ENCODE results near the gene TMEM43.

The TMEM43 gene

DNA sequence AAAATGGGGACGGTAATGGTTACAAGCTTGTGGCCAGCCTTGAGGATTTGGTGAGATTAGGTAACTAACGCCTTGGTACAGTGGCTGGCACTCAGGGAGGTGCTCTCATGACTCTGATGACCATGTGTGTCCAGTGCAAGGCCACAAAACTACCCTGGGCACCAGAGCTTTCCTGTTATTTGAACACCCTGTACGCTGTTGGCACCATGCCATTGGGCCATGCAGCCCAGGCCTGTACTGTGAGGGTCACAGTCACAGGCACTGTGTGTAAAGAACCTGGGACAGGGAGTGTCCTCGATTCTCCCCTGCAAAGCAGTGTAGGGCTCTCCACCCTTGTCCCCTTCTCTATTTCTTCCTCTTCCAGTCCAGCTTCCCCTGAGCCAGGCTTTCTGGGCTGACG, 6.3 kb downstream of the TMEM43 start:
- Histone ChIP-seq H3K4me3 (ENCODE audit: low read depth in 1 of 2, low read length in 2 of 2) (no peak overlapping the region), H3K27ac (ENCODE audit: low read length) (no peak overlapping the region), H3K9me3 (ENCODE audit: control insufficient read depth in 1 of 2, low read length in 2 of 2) (no peaks in the 10 kb centered on the region), H3K27me3 (ENCODE audit: low read depth, low read length) (no peaks in the 10 kb centered on the region), H3K36me3 (ENCODE audit: control insufficient read depth in 1 of 2, insufficient read depth in 2 of 2, low read length in 2 of 2) (peaks cover 74 to 79% of the 10 kb centered on the region in 2 donors), H3K4me1 (ENCODE audit: control insufficient read depth in 1 of 2, insufficient read depth in 2 of 2, low read length in 2 of 2) (peaks cover 8 to 15% of the 10 kb centered on the region in 2 donors)

DNA sequence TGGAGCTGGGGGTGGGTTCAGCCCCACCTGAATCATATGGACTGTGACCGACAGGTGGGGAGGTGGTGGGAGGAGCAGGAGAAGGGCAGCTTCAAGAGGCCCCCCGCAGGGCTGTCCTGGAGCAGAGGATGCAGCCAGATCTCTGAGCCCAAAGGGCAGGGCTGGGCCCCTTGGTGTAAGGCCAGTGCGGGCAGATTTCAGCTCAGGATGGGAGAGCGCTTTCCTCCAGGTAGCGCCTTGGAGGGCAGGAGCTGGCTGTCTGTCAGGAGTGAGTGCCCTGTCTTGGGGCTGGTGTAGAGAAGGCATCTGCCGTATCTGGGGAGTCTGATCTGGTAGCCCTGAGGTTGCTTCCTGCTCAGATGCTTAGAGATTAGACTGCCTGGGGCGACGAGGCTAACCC, 7.3 kb downstream of the TMEM43 start:
- Histone ChIP-seq H3K27ac (ENCODE audit: low read length) (no peak overlapping the region), H3K4me3 (ENCODE audit: low read depth in 1 of 2, low read length in 2 of 2) (no peak overlapping the region), H3K4me1 (ENCODE audit: control insufficient read depth in 1 of 2, insufficient read depth in 2 of 2, low read length in 2 of 2) (peaks cover 0 to 8% of the 10 kb centered on the region in 2 donors), H3K27me3 (ENCODE audit: low read depth, low read length) (no peaks in the 10 kb centered on the region), H3K36me3 (ENCODE audit: control insufficient read depth in 1 of 2, insufficient read depth in 2 of 2, low read length in 2 of 2) (peaks cover 82 to 89% of the 10 kb centered on the region in 2 donors), H3K9me3 (ENCODE audit: control insufficient read depth in 1 of 2, low read length in 2 of 2) (no peaks in the 10 kb centered on the region)

DNA sequence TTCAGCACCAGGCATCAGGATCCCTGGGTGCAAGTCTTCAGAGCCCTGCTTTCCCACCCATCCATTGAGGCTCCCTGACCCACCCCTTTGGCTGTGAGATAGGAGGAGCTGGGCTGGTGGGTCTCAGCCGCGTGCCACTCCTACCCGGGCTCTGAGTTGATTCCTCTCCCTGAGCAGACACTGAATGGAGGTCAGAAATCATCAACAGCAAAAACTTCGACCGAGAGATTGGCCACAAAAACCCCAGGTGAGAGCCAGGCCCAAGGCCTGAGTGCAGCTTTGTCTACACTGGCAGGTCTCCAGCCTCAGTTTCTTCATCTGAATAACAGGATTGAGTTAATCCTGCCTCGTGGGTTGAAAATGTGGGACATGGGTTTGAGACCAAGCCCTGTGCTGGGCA, 7.8 kb downstream of the TMEM43 start:
- peaks cover 0 to 6% of the 10 kb centered on the region in 2 donors for H3K4me1 ChIP-seq (ENCODE audit: control insufficient read depth in 1 of 2, insufficient read depth in 2 of 2, low read length in 2 of 2)
- H3K27ac ChIP-seq (ENCODE audit: low read length), result no peak overlapping the region
- no peaks in the 10 kb centered on the region for H3K27me3 ChIP-seq (ENCODE audit: low read depth, low read length)
- H3K9me3 ChIP-seq (ENCODE audit: control insufficient read depth in 1 of 2, low read length in 2 of 2), result no peaks in the 10 kb centered on the region
- H3K4me3 ChIP-seq (ENCODE audit: low read depth in 1 of 2, low read length in 2 of 2), result no peak overlapping the region
- peaks cover 82 to 94% of the 10 kb centered on the region in 2 donors for H3K36me3 ChIP-seq (ENCODE audit: control insufficient read depth in 1 of 2, insufficient read depth in 2 of 2, low read length in 2 of 2)

DNA sequence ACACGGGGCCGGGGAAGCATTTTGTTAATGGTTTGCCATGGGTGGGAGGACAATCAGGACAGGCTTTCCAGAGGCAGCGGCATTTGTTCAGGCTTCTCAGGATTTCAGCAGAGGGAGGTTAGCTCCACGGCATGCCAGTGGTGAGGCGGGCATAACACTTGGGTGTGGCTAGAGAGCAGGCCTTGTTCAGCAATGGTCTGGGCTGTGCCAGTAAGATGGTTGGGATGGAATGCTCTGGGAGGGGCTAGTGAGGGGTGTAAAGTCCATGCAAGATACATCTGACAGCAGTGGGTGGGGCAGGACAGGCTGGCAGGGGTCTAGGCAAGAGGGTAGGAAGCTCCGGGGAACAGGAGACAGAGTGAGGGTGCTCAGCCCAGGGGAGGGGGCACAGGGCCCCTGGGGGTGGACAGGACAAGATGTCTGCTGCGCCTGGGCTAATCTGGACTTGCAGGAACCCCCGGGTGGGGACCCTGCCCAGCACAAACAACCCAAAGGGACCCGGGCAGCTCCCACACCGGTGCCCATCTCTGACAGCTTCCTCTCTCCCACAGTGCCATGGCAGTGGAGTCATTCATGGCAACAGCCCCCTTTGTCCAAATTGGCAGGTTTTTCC, 8.4 kb downstream of the TMEM43 start:
- peaks cover 77 to 96% of the 10 kb centered on the region in 2 donors for H3K36me3 ChIP-seq (ENCODE audit: control insufficient read depth in 1 of 2, insufficient read depth in 2 of 2, low read length in 2 of 2)
- H3K27me3 ChIP-seq (ENCODE audit: low read depth, low read length), result no peaks in the 10 kb centered on the region
- no peak overlapping the region for H3K27ac ChIP-seq (ENCODE audit: low read length)
- H3K9me3 ChIP-seq (ENCODE audit: control insufficient read depth in 1 of 2, low read length in 2 of 2), result no peaks in the 10 kb centered on the region
- H3K4me1 ChIP-seq (ENCODE audit: control insufficient read depth in 1 of 2, insufficient read depth in 2 of 2, low read length in 2 of 2), result peaks cover 0 to 6% of the 10 kb centered on the region in 2 donors
- no peak overlapping the region for H3K4me3 ChIP-seq (ENCODE audit: low read depth in 1 of 2, low read length in 2 of 2)

DNA sequence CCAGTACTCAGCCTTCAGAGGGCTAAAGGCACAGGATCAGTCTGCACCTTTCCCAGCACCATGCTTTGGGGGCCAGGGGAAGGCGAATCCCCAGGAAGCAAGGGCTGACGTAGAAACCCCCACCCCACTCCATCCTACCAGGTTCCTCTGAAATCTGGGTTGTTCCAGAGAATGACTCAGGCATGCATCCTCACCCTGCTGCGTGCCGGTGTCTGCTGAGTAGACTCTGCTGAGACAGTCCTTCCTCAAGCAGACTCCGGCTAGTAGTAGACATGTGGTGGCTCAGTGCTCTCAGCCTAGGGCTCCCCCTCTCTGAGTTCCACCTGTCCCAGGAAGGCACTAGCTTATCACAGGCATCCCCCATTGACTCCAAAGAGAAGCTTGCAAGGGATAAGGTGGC, 9.0 kb downstream of the TMEM43 start:
- no peak overlapping the region for H3K4me3 ChIP-seq (ENCODE audit: low read depth in 1 of 2, low read length in 2 of 2)
- no peak overlapping the region for H3K27ac ChIP-seq (ENCODE audit: low read length)
- no peaks in the 10 kb centered on the region for H3K27me3 ChIP-seq (ENCODE audit: low read depth, low read length)
- H3K4me1 ChIP-seq (ENCODE audit: control insufficient read depth in 1 of 2, insufficient read depth in 2 of 2, low read length in 2 of 2), result peaks cover 0 to 6% of the 10 kb centered on the region in 2 donors
- peaks cover 72 to 94% of the 10 kb centered on the region in 2 donors for H3K36me3 ChIP-seq (ENCODE audit: control insufficient read depth in 1 of 2, insufficient read depth in 2 of 2, low read length in 2 of 2)
- no peaks in the 10 kb centered on the region for H3K9me3 ChIP-seq (ENCODE audit: control insufficient read depth in 1 of 2, low read length in 2 of 2)

DNA sequence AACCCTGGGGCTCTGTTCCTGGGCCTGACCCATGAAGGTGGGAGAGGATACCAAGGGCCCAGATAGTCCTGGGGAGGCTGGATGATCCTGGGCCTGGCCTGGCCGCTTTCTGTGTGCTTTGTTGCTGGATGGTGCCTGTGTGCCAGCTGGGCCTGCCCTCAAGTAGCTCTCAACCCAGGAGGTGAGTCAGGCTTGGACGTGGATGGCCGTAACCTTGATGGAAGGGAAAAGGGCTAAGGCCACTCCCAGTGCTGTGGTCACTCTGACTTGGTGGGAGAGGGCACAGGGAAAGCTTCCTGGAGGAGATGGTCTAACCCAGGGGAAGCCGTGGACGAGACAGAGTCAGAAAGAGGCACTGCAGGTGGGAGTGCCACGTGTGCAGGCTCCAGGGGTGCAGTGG, 9.4 kb downstream of the TMEM43 start:
- Histone ChIP-seq H3K4me3 (ENCODE audit: low read depth in 1 of 2, low read length in 2 of 2) (no peak overlapping the region), H3K4me1 (ENCODE audit: control insufficient read depth in 1 of 2, insufficient read depth in 2 of 2, low read length in 2 of 2) (peaks cover 0 to 6% of the 10 kb centered on the region in 2 donors), H3K27ac (ENCODE audit: low read length) (no peak overlapping the region), H3K27me3 (ENCODE audit: low read depth, low read length) (no peaks in the 10 kb centered on the region), H3K36me3 (ENCODE audit: control insufficient read depth in 1 of 2, insufficient read depth in 2 of 2, low read length in 2 of 2) (peaks cover 74 to 96% of the 10 kb centered on the region in 2 donors), H3K9me3 (ENCODE audit: control insufficient read depth in 1 of 2, low read length in 2 of 2) (no peaks in the 10 kb centered on the region)

DNA sequence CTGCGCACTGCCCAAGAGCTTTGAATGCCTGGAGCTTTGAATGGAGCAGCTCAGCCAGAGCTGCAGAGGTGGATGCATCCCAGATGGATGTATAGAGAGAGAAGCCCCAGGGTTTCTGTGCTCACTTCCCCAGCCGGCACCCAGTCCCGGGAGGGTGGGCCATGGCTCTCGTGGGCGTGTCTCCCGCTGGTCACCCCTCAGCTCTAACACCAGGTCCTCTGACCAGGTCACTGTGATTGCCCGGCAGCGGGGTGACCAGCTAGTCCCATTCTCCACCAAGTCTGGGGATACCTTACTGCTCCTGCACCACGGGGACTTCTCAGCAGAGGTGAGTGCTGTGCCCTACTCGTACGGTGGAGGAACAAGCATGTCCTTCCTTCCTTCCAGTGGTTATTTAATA, 10.7 kb downstream of the TMEM43 start:
- Histone ChIP-seq H3K27me3 (ENCODE audit: low read depth, low read length) (no peaks in the 10 kb centered on the region), H3K27ac (ENCODE audit: low read length) (no peak overlapping the region), H3K36me3 (ENCODE audit: control insufficient read depth in 1 of 2, insufficient read depth in 2 of 2, low read length in 2 of 2) (peaks cover 71 to 97% of the 10 kb centered on the region in 2 donors), H3K9me3 (ENCODE audit: control insufficient read depth in 1 of 2, low read length in 2 of 2) (no peaks in the 10 kb centered on the region), H3K4me1 (ENCODE audit: control insufficient read depth in 1 of 2, insufficient read depth in 2 of 2, low read length in 2 of 2) (peaks cover 0 to 11% of the 10 kb centered on the region in 2 donors), H3K4me3 (ENCODE audit: low read depth in 1 of 2, low read length in 2 of 2) (no peak overlapping the region)

DNA sequence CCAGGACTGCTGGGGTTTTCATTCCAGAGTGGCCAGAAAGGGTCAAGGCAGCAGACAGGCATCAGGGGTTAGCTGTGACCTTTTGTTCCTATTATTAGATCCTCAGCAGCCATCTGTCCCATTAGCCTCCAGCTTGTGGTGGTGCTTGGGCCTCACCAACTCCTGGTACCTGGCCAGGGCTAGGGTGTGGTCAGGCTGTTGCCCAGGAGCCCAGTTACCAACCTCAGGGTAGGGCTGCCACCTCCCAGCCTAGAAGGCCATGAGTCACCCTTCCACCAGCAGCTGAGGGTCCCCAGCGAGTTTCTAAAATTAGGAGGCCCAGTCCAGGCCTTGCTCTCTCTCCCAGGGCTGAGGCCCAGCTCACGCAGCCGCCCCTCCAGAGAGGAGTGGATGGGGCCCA, 12.2 kb downstream of the TMEM43 start:
- Histone ChIP-seq H3K27ac (ENCODE audit: low read length) (no peak overlapping the region), H3K27me3 (ENCODE audit: low read depth, low read length) (no peaks in the 10 kb centered on the region), H3K36me3 (ENCODE audit: control insufficient read depth in 1 of 2, insufficient read depth in 2 of 2, low read length in 2 of 2) (peaks cover 65 to 95% of the 10 kb centered on the region in 2 donors), H3K9me3 (ENCODE audit: control insufficient read depth in 1 of 2, low read length in 2 of 2) (no peaks in the 10 kb centered on the region), H3K4me3 (ENCODE audit: low read depth in 1 of 2, low read length in 2 of 2) (no peak overlapping the region), H3K4me1 (ENCODE audit: control insufficient read depth in 1 of 2, insufficient read depth in 2 of 2, low read length in 2 of 2) (peaks cover 0 to 21% of the 10 kb centered on the region in 2 donors)

DNA sequence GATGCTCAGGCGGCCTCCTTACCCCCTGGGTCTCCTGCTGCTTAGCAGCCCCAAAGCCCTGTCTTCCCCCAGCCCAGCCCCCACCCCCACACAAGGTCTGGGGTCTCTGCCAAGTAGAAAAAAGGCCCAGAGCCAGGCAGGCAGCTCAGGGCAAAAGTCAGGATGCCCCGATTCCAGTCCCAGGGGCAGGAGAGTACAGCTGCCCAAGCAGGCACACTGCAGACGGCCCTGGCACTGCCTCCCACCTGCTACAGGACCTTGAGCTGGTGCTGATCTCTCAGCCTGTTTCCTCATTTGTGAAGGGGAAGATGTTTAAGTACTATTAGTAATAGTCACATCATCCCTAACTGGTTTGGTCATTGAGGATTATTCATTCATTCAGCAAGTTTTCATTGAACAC, 12.6 kb downstream of the TMEM43 start:
- Histone ChIP-seq H3K4me3 (ENCODE audit: low read depth in 1 of 2, low read length in 2 of 2) (no peak overlapping the region), H3K4me1 (ENCODE audit: control insufficient read depth in 1 of 2, insufficient read depth in 2 of 2, low read length in 2 of 2) (peaks cover 0 to 21% of the 10 kb centered on the region in 2 donors), H3K27ac (ENCODE audit: low read length) (no peak overlapping the region), H3K36me3 (ENCODE audit: control insufficient read depth in 1 of 2, insufficient read depth in 2 of 2, low read length in 2 of 2) (peaks cover 64 to 95% of the 10 kb centered on the region in 2 donors), H3K27me3 (ENCODE audit: low read depth, low read length) (no peaks in the 10 kb centered on the region), H3K9me3 (ENCODE audit: control insufficient read depth in 1 of 2, low read length in 2 of 2) (no peaks in the 10 kb centered on the region)

DNA sequence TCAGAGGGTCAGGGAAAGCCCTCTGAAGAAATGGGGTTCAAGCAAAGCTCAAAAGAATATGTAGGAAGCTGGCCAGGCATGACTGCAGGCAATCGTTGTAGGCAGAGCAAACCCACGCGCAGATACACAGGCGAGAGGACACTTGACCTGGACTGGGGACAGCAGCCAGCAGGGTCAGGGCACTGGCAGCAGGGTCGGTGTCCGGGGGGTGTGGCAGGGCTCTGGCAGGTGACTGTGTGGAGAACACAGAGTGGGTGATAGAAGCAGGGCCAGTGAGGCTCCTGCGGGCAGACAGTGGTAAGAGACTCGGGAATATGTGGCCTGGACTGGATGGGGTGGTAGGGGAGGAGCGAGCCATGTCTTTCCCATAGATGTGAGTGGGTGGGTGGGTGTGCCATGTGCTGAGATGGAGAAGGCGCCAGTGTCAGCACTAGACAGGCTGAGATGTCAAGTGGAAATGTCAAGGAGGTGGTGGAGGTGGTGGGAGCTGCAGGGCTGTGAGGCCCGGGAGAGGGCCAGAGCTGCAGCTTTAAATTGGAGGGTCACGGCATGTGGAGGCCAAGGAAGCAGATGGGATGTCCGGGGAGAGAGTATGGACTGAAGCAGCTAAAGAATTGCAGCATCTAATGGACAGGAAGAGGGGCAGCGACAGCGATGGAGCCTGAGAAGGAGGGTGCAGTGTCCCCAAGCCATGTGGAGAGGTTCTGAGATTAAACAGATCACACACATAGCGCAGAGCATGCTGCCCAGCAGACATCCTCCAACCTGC, 13.4 kb downstream of the TMEM43 start:
- H3K9me3 ChIP-seq (ENCODE audit: control insufficient read depth in 1 of 2, low read length in 2 of 2), result no peaks in the 10 kb centered on the region
- peaks cover 0 to 21% of the 10 kb centered on the region in 2 donors for H3K4me1 ChIP-seq (ENCODE audit: control insufficient read depth in 1 of 2, insufficient read depth in 2 of 2, low read length in 2 of 2)
- H3K27me3 ChIP-seq (ENCODE audit: low read depth, low read length), result no peaks in the 10 kb centered on the region
- no peak overlapping the region for H3K27ac ChIP-seq (ENCODE audit: low read length)
- no peak overlapping the region for H3K4me3 ChIP-seq (ENCODE audit: low read depth in 1 of 2, low read length in 2 of 2)
- H3K36me3 ChIP-seq (ENCODE audit: control insufficient read depth in 1 of 2, insufficient read depth in 2 of 2, low read length in 2 of 2), result peaks cover 55 to 87% of the 10 kb centered on the region in 2 donors

DNA sequence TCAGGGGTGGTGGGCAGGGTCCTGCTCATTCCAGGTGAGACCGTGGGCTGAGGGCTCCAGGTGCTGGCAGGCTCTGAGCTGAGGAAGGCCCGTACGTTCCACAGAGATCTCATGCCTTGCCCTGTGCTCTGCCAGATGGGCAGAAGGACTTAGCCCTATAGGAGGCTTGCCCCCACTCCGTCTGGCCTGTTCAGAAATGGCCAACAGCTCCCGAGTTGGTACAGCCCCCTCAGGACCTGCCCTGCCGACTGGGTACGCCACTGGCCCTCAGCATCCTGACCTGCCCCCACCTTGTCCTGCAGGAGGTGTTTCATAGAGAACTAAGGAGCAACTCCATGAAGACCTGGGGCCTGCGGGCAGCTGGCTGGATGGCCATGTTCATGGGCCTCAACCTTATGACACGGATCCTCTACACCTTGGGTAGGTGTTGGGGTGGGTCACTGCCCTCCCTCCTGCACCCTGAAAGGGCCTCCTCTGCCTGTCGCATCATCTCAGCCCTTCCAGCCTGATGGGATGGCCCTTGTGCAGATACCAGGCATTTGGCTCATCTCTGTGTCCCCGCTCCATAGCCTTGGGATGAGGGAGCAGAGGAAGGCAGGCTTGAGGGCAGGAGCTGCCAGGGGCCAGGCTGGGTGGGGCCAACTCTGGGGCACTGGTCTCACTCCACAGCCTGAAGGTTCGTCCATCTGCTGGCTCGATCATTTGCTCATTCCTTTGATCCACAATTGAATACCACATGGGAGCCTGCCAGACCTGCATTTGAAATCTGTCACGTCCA, 14.2 kb downstream of the TMEM43 start:
- Histone ChIP-seq H3K4me3 (ENCODE audit: low read depth in 1 of 2, low read length in 2 of 2) (no peak overlapping the region), H3K27ac (ENCODE audit: low read length) (no peak overlapping the region), H3K9me3 (ENCODE audit: control insufficient read depth in 1 of 2, low read length in 2 of 2) (no peaks in the 10 kb centered on the region), H3K4me1 (ENCODE audit: control insufficient read depth in 1 of 2, insufficient read depth in 2 of 2, low read length in 2 of 2) (peaks cover 5 to 28% of the 10 kb centered on the region in 2 donors), H3K27me3 (ENCODE audit: low read depth, low read length) (no peaks in the 10 kb centered on the region), H3K36me3 (ENCODE audit: control insufficient read depth in 1 of 2, insufficient read depth in 2 of 2, low read length in 2 of 2) (peaks cover 49 to 81% of the 10 kb centered on the region in 2 donors)
